NT2/D1 (cell line): ENCODE data around the gene MUC3A.

ENCODE experiments used
- SUZ12 ChIP-seq: IDR thresholded peaks from 2 replicates; pipeline ENCODE4 v1.6.1; 2011; ENCODE audit not compliant: insufficient read length, insufficient read depth; ENCODE audit errors: extremely low read depth
- YY1 ChIP-seq: IDR thresholded peaks from 2 replicates; pipeline ENCODE4 v1.6.1; 2011; ENCODE audit not compliant: insufficient read length, insufficient read depth
- ZNF274 ChIP-seq: IDR thresholded peaks from 2 replicates; pipeline ENCODE4 v1.6.1; 2011; ENCODE audit warnings: mild to moderate bottlenecking, low read depth, low read length

DNA sequence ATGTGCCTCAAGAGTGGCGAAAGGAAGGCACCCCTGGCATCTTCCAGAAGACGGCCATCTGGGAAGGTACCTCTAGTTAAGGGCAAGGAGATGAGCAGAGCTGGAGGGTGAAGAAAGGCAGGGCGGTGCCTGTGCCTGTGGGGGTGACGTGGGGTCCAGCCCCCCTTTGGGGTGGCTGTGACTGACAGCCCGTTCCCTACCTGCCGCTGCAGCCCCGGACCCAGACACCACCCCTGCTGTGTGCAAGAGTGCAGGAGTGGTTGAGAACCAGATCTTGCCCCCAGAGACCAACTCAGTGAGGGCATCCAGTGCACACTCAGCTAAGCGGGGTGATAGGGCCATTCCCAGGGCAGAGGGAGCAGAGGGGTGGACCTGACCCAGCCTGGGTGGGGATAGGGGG lies 66.3 kb downstream of the MUC3A start:
- TF ChIP-seq ZNF274 (no peak), YY1 (no peak), SUZ12 (no peak)
